Peyer's patch (tissue), 4 donors: ENCODE data around the gene NCK2.

Experiments used
- POLR2A ChIP-seq, 2 donors: fragments of 450-650 bp; IDR thresholded peaks; one replicate each; pipeline ENCODE4 v1.5.1; 2017; ENCODE audit warnings: antibody characterized with exemption in 2 of 2, mild to moderate bottlenecking in 2 of 2, moderate library complexity in 2 of 2
- TF ChIP-seq, protein P1 (sequence below), 6 experiments: fragments of 450-650 bp in 4 of 6; fragments of 200-600 bp in 2 of 6; sonication (generic) in 1 of 6; IDR thresholded peaks; one replicate each; pipeline ENCODE4 v1.5.1; 2017 to 2019; ENCODE audit warnings: antibody characterized with exemption in 6 of 6, mild to moderate bottlenecking in 3 of 6, moderate library complexity in 1 of 6

DNA sequence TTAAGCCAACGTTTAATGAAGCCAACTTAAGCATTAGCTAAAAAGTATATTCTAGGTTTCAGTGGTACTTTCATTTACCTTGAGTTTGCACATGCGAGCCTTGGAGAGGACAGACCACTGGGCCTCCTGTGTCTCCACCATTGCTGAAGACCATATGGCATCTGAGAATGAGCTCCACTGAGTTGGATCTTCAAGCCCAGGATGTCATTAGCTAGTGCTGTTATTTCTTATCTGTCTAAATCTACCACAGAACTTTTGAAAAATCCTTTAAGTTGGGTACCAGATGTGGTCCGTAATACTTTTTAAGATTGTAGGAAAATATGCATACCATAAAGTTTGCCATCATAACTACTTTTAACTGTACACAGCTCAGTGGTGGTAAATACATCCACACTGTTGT is 161.8 kb downstream of the NCK2 start:
- TF ChIP-seq POLR2A (IDR thresholded peaks at IDR 0.05), result no peak
- TF ChIP-seq, protein P1, sequence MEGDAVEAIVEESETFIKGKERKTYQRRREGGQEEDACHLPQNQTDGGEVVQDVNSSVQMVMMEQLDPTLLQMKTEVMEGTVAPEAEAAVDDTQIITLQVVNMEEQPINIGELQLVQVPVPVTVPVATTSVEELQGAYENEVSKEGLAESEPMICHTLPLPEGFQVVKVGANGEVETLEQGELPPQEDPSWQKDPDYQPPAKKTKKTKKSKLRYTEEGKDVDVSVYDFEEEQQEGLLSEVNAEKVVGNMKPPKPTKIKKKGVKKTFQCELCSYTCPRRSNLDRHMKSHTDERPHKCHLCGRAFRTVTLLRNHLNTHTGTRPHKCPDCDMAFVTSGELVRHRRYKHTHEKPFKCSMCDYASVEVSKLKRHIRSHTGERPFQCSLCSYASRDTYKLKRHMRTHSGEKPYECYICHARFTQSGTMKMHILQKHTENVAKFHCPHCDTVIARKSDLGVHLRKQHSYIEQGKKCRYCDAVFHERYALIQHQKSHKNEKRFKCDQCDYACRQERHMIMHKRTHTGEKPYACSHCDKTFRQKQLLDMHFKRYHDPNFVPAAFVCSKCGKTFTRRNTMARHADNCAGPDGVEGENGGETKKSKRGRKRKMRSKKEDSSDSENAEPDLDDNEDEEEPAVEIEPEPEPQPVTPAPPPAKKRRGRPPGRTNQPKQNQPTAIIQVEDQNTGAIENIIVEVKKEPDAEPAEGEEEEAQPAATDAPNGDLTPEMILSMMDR (IDR thresholded peaks at IDR 0.05), result no peak
